ENCODE measurements around the gene PLPPR4.
"Not testable (repeated sequence)": the region's sequence is repeated elsewhere in the genome, so short reads cannot be mapped to it uniquely, and the experiment has no call there.

PLPPR4 gene

GRCh38 chr1:99236756-99237155 lies 27.5 kb upstream of the PLPPR4 start:
- Histone ChIP-seq H3K27me3 (ENCODE audit: control insufficient read depth, insufficient read depth, low read length) (no peaks in the 10 kb centered on the region), H3K36me3 (ENCODE audit: control insufficient read depth, insufficient read depth, low read length) (no peaks in the 10 kb centered on the region), H3K4me1 (ENCODE audit: control insufficient read depth, insufficient read depth, low read length) (no peaks in the 10 kb centered on the region), H3K27ac (ENCODE audit: low read depth, low read length) (no peak overlapping the region), H3K9me3 (ENCODE audit: control insufficient read depth, insufficient read depth, low read depth, low read length) (no peaks in the 10 kb centered on the region), H3K9ac (ENCODE audit: low read length) (no peak overlapping the region), H3K4me3 (ENCODE audit: low read depth, low read length) (no peak overlapping the region)

DNA sequence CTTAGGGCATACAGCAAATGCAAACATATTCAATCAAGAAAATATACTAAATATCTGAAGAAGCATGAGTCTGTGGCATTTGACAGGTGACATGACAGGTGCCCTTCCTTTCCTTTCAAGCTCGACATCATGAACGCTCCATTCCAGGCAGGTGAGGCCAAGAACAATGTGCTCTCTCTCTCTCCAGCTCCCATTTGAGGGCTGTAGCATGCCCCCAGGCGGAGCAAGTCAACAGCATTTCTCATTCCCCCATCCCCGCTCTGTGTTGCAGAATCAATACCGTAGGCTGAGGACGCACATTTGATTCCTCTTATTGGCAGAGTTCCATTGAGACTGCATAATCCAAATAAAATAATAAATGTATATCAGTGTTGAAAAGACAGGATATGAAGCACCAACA lies 24.6 kb upstream of the PLPPR4 start:
- H3K4me1 ChIP-seq (ENCODE audit: control insufficient read depth, insufficient read depth, low read length) = no peaks in the 10 kb centered on the region
- no peaks in the 10 kb centered on the region for H3K36me3 ChIP-seq (ENCODE audit: control insufficient read depth, insufficient read depth, low read length)
- no peak overlapping the region for H3K9ac ChIP-seq (ENCODE audit: low read length)
- H3K27me3 ChIP-seq (ENCODE audit: control insufficient read depth, insufficient read depth, low read length) = no peaks in the 10 kb centered on the region
- no peak overlapping the region for H3K4me3 ChIP-seq (ENCODE audit: low read depth, low read length)
- no peaks in the 10 kb centered on the region for H3K9me3 ChIP-seq (ENCODE audit: control insufficient read depth, insufficient read depth, low read depth, low read length)
- H3K27ac ChIP-seq (ENCODE audit: low read depth, low read length) = no peak overlapping the region

DNA sequence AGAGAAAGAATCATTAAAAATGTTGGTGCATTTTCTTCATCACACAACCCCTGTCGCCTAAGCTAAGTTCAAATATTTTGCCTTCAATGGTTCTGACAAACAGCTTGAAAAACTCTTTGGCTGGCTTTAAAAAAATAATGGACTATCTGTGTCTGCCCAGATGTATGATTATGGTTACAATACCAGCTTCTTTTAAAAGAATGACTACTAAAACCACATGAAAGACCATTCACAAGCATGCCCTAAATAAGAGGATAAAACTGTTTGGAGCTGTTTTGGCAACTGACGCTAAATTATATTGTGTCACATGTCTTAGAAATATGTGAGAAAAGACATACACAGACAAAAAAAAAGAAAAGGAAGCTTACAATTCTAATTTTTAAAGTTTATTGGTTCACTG lies 23.7 kb upstream of the PLPPR4 start:
- Histone ChIP-seq H3K27ac (ENCODE audit: low read depth, low read length) (no peak overlapping the region), H3K9ac (ENCODE audit: low read length) (no peak overlapping the region), H3K9me3 (ENCODE audit: control insufficient read depth, insufficient read depth, low read depth, low read length) (no peaks in the 10 kb centered on the region), H3K4me3 (ENCODE audit: low read depth, low read length) (no peak overlapping the region), H3K4me1 (ENCODE audit: control insufficient read depth, insufficient read depth, low read length) (no peaks in the 10 kb centered on the region), H3K27me3 (ENCODE audit: control insufficient read depth, insufficient read depth, low read length) (no peaks in the 10 kb centered on the region), H3K36me3 (ENCODE audit: control insufficient read depth, insufficient read depth, low read length) (no peaks in the 10 kb centered on the region)

GRCh38 chr1:99246152-99246551 lies 18.1 kb upstream of the PLPPR4 start:
- Histone ChIP-seq H3K4me1 (ENCODE audit: control insufficient read depth, insufficient read depth, low read length) (no peaks in the 10 kb centered on the region), H3K9me3 (ENCODE audit: control insufficient read depth, insufficient read depth, low read depth, low read length) (0 out of 2 replicates have a peak, but pooled peaks cover 2% of the 10 kb centered on the region), H3K27ac (ENCODE audit: low read depth, low read length) (no peak overlapping the region), H3K36me3 (ENCODE audit: control insufficient read depth, insufficient read depth, low read length) (no peaks in the 10 kb centered on the region), H3K9ac (ENCODE audit: low read length) (no peak overlapping the region), H3K27me3 (ENCODE audit: control insufficient read depth, insufficient read depth, low read length) (no peaks in the 10 kb centered on the region), H3K4me3 (ENCODE audit: low read depth, low read length) (no peak overlapping the region)

DNA sequence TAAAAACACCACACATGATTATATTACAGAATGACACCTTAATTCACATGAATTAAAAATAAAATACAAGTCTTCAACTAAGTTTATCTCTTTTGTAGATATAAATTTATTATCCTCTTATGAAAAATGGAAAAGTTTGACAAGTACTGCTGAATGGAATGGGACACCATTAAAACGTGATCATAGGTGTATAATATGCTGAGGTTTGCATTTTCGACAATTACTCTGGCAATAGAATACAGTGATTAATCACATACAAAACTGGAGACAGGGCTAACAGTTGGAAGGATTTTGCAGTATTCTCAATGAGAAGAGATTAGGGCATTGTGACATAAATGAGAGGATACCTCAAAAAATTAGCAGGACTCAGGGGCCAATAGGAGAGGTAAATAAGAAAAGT lies 17.1 kb upstream of the PLPPR4 start:
- Histone ChIP-seq H3K36me3 (ENCODE audit: control insufficient read depth, insufficient read depth, low read length) (no peaks in the 10 kb centered on the region), H3K9ac (ENCODE audit: low read length) (no peak overlapping the region), H3K4me3 (ENCODE audit: low read depth, low read length) (no peak overlapping the region), H3K4me1 (ENCODE audit: control insufficient read depth, insufficient read depth, low read length) (no peaks in the 10 kb centered on the region), H3K27ac (ENCODE audit: low read depth, low read length) (no peak overlapping the region), H3K9me3 (ENCODE audit: control insufficient read depth, insufficient read depth, low read depth, low read length) (0 out of 2 replicates have a peak, but pooled peaks cover 4% of the 10 kb centered on the region), H3K27me3 (ENCODE audit: control insufficient read depth, insufficient read depth, low read length) (no peaks in the 10 kb centered on the region)

DNA sequence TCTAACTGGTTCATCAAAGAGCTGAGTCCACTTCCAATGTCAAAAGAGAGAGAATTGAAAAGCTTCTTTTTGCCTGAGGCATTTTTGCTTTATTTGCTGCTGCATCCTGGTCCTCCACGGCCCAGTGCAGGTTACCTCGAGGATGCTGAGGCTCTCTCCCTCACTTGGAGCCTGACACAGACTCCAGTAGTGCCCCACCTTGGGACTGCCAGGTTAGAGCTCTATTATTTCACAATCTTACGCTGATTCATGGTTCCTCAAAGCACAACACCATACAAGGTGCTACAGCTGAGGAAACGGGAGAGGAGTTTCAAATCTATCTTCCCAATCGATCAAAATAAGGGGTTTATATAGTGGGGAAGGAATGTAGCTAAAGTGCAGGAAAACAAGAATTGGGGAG lies 13.6 kb upstream of the PLPPR4 start:
- Histone ChIP-seq H3K9me3 (ENCODE audit: control insufficient read depth, insufficient read depth, low read depth, low read length) (0 out of 2 replicates have a peak, but pooled peaks cover 4% of the 10 kb centered on the region), H3K36me3 (ENCODE audit: control insufficient read depth, insufficient read depth, low read length) (no peaks in the 10 kb centered on the region), H3K27ac (ENCODE audit: low read depth, low read length) (no peak overlapping the region), H3K4me3 (ENCODE audit: low read depth, low read length) (no peak overlapping the region), H3K4me1 (ENCODE audit: control insufficient read depth, insufficient read depth, low read length) (peaks cover 6% of the 10 kb centered on the region; the same call in 1 of the 2 replicates), H3K27me3 (ENCODE audit: control insufficient read depth, insufficient read depth, low read length) (no peaks in the 10 kb centered on the region), H3K9ac (ENCODE audit: low read length) (no peak overlapping the region)

GRCh38 chr1:99251308-99251707 lies 13.0 kb upstream of the PLPPR4 start:
- Histone ChIP-seq H3K36me3 (ENCODE audit: control insufficient read depth, insufficient read depth, low read length) (no peaks in the 10 kb centered on the region), H3K9me3 (ENCODE audit: control insufficient read depth, insufficient read depth, low read depth, low read length) (0 out of 2 replicates have a peak, but pooled peaks cover 2% of the 10 kb centered on the region), H3K27ac (ENCODE audit: low read depth, low read length) (no peak overlapping the region), H3K9ac (ENCODE audit: low read length) (no peak overlapping the region), H3K4me1 (ENCODE audit: control insufficient read depth, insufficient read depth, low read length) (peaks cover 6% of the 10 kb centered on the region; the same call in 1 of the 2 replicates), H3K27me3 (ENCODE audit: control insufficient read depth, insufficient read depth, low read length) (no peaks in the 10 kb centered on the region), H3K4me3 (ENCODE audit: low read depth, low read length) (no peak overlapping the region)

DNA sequence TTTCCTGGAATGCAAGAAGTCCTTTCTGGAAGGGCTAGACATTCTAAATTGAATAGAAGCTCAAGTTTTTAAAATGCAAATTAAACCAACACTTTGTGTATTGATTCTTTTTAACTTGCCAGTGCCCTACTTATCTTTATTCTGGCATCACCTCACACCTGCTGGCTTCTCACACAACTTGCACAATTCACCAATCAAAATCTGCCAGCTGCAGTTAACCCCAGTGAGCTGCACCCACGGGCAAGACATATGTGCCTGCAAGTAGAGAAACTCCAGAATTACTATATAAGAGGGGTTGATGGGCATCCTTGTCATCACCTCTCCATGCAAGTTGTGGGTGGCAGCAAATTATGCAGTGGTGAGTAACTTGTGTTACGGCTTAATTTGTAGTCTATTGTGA lies 11.7 kb upstream of the PLPPR4 start:
- no peaks in the 10 kb centered on the region for H3K36me3 ChIP-seq (ENCODE audit: control insufficient read depth, insufficient read depth, low read length)
- no peak overlapping the region for H3K27ac ChIP-seq (ENCODE audit: low read depth, low read length)
- no peaks in the 10 kb centered on the region for H3K27me3 ChIP-seq (ENCODE audit: control insufficient read depth, insufficient read depth, low read length)
- H3K9ac ChIP-seq (ENCODE audit: low read length) = no peak overlapping the region
- H3K4me3 ChIP-seq (ENCODE audit: low read depth, low read length) = no peak overlapping the region
- H3K9me3 ChIP-seq (ENCODE audit: control insufficient read depth, insufficient read depth, low read depth, low read length) = 0 out of 2 replicates have a peak, but pooled peaks cover 2% of the 10 kb centered on the region
- peaks cover 6% of the 10 kb centered on the region; the same call in 1 of the 2 replicates for H3K4me1 ChIP-seq (ENCODE audit: control insufficient read depth, insufficient read depth, low read length)

DNA sequence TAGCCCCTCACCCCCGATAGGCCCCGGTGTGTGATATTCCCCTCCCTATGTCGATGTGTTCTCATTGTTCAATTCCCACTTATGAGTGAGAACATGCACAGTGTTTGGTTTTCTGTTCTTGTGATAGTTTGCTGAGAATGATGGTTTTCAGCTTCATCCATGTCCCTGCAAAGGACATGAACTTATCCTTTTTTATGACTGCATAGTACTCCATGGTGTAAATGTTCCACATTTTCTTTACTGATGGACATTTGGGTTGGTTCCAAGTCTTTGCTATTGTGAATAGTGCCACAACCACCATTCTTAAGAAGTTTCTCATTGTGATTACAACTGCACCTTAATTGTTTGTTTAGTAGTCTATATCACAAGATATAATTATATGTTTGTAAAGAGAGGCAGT lies 3.9 kb upstream of the PLPPR4 start:
- H3K9ac ChIP-seq (ENCODE audit: low read length); H3K4me3 ChIP-seq (ENCODE audit: low read depth, low read length); H3K36me3 ChIP-seq (ENCODE audit: control insufficient read depth, insufficient read depth, low read length); H3K27ac ChIP-seq (ENCODE audit: low read depth, low read length); H3K4me1 ChIP-seq (ENCODE audit: control insufficient read depth, insufficient read depth, low read length); H3K9me3 ChIP-seq (ENCODE audit: control insufficient read depth, insufficient read depth, low read depth, low read length): not testable (repeated sequence)
- peaks cover 31% of the 10 kb centered on the region for H3K27me3 ChIP-seq (ENCODE audit: control insufficient read depth, insufficient read depth, low read length)

- no peaks in the 10 kb centered on the region for H3K4me1 ChIP-seq (ENCODE audit: control insufficient read depth, insufficient read depth, low read length)
- H3K36me3 ChIP-seq (ENCODE audit: control insufficient read depth, insufficient read depth, low read length) = no peaks in the 10 kb centered on the region
- peaks cover 40% of the 10 kb centered on the region for H3K27me3 ChIP-seq (ENCODE audit: control insufficient read depth, insufficient read depth, low read length)
- H3K9ac ChIP-seq (ENCODE audit: low read length) = no peak overlapping the region
- peak overlapping the region; percentile 74 for H3K4me3 ChIP-seq (ENCODE audit: low read depth, low read length)
- H3K27ac ChIP-seq (ENCODE audit: low read depth, low read length) = no peak overlapping the region
- no peaks in the 10 kb centered on the region for H3K9me3 ChIP-seq (ENCODE audit: control insufficient read depth, insufficient read depth, low read depth, low read length)
These were observed 832 bp downstream of the PLPPR4 start for GRCh38 chr1:99265124-99265523.

DNA sequence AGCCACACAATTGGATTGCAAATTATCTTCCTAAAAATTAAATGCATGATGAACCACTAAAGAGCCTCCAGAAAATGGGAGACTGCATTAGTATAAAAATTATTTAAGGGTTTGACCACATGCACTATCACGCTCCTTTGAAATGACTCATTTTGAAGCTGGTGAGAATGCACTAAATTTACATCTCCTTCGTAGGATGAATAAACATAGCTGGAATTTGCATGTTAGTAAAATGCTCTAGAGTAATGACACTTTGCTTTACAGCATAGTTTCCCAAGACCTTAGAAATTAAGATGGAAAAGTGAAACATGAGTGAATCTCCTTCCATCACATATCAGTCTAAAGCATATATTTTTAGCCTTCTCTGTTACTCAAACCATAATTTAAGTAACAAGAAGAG lies 2.4 kb downstream of the PLPPR4 start:
- H3K27me3 ChIP-seq (ENCODE audit: control insufficient read depth, insufficient read depth, low read length) = peaks cover 40% of the 10 kb centered on the region
- H3K27ac ChIP-seq (ENCODE audit: low read depth, low read length) = no peak overlapping the region
- H3K9me3 ChIP-seq (ENCODE audit: control insufficient read depth, insufficient read depth, low read depth, low read length) = no peaks in the 10 kb centered on the region
- no peak overlapping the region for H3K4me3 ChIP-seq (ENCODE audit: low read depth, low read length)
- no peaks in the 10 kb centered on the region for H3K4me1 ChIP-seq (ENCODE audit: control insufficient read depth, insufficient read depth, low read length)
- no peaks in the 10 kb centered on the region for H3K36me3 ChIP-seq (ENCODE audit: control insufficient read depth, insufficient read depth, low read length)
- no peak overlapping the region for H3K9ac ChIP-seq (ENCODE audit: low read length)

DNA sequence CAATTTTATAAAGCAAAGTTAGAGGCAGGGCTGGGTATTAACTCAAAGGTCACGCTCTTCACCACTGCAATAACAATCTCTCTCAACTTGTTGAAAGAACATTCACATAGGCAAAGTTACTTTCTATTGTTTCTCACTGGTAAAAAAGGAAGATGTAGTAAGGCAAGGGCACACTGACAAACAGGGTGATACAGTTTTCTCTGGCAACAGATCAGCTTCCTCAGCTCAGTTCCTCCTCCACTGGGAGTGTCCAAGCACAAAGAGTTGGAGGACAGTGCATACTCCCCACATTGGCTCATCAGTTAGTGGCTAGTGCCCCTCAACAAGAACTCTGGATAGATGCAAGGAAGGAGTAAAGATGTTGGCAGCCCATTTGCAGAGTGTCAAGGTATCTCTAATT lies 3.7 kb downstream of the PLPPR4 start:
- Histone ChIP-seq H3K9ac (ENCODE audit: low read length) (no peak overlapping the region), H3K27me3 (ENCODE audit: control insufficient read depth, insufficient read depth, low read length) (peaks cover 33% of the 10 kb centered on the region), H3K36me3 (ENCODE audit: control insufficient read depth, insufficient read depth, low read length) (no peaks in the 10 kb centered on the region), H3K4me3 (ENCODE audit: low read depth, low read length) (no peak overlapping the region), H3K4me1 (ENCODE audit: control insufficient read depth, insufficient read depth, low read length) (no peaks in the 10 kb centered on the region), H3K27ac (ENCODE audit: low read depth, low read length) (no peak overlapping the region), H3K9me3 (ENCODE audit: control insufficient read depth, insufficient read depth, low read depth, low read length) (no peaks in the 10 kb centered on the region)
